ENCODE measurements around the gene CITED4.
A peak's percentile ranks its signal among the peaks of the same experiment; 100 is the strongest.

The CITED4 gene

DNA sequence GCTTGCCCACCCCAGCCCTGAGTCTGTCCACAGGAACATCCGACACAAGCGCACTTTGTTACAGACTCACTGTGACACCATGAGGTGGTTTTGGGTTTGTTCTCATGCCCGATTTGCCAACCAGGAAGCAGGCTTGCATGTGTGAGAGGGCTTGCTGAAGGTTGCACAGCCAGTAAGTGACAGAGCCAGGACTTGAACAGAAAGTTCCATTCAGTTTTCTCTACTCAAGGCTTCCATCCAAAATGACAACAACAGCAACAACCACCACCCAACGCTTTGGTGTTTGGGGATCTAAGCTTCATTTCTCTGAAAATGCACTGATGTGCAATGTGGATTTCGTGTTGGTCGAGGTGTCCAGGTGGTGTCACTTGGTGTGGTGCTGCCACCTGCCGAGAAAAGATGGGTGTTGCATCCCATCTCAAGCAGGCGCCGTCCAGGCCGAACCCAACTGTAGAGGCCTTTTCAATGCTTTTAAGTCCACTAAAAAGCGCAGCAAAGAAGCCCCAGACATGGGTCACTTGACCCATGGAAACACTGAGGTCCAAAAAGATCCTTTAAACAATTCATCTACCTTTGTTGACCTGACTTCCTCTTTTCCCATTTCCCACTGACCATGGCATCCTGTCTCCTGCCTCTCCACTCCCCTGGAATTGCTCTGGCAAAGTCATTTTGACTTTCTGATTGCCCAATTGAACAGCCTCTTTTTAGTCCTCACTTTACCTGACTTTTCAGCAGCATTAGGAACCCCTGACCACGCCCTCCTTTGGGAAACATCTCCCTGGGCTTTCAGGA is 12.2 kb downstream of the CITED4 start:
- peak; percentile 27 for DNase-seq (ENCODE audit: low read depth)
- in situ Hi-C loops (cut with HindIII; ENCODE audit: low sequenced_read_pairs), result loop anchor here (5.0 kb wide), 2 partner anchors 83 to 107 kb away; no protein-coding TSS in a partner anchor
- H3K4me3 ChIP-seq (ENCODE audit: low read depth, low read length), result no peak overlapping the region
- peak; percentile 86 for TF ChIP-seq CTCF (IDR thresholded peaks at IDR 0.05; ENCODE audit: low read depth, low read length, missing control alignments)

DNA sequence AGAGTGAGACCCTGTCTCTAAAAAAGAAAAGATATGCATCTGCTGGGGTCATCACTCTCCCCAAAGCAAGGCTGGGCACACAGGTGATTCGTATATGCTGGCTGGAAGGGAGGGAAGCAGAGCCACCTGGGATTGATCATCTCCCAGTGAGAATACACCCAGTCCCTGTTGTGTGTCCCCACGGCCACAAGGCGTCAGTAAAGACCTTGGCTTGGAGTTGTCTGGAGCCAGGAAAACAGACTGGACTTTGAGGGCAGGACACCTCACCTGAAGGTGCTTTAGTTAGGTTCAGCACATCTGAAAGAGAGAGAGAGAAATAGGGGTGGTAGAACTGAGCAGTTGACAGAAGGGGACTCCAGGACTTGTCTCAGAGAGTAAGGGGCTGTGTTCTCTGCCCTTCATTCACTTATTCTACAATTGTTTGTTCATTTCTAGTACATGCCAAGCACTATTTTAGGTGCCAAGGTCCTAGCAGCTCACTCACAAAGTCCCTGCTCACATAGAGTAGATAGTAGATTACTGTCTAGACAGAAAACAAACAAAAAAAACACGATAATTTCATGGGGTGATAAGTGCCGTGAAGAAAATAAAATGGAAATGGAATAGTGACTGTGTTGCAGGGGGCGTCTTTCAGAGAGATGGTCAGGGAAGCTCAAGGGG is 13.5 kb downstream of the CITED4 start:
- peak; percentile 96 for TF ChIP-seq CTCF (IDR thresholded peaks at IDR 0.05; ENCODE audit: low read depth, low read length, missing control alignments)
- H3K4me3 ChIP-seq (ENCODE audit: low read depth, low read length), result no peak overlapping the region
- DNase-seq (ENCODE audit: low read depth), result peak; percentile 49
- in situ Hi-C loops (cut with HindIII; ENCODE audit: low sequenced_read_pairs), result no loop called here

GRCh38 chr1:40847023-40847745 is 15.0 kb downstream of the CITED4 start:
- TF ChIP-seq CTCF (IDR thresholded peaks at IDR 0.05; ENCODE audit: low read depth, low read length, missing control alignments), result no peak
- in situ Hi-C loops (cut with HindIII; ENCODE audit: low sequenced_read_pairs), result no loop called here
- no peak for DNase-seq (ENCODE audit: low read depth)
- no peak overlapping the region for H3K4me3 ChIP-seq (ENCODE audit: low read depth, low read length)

- no peak overlapping the region for H3K4me3 ChIP-seq (ENCODE audit: low read depth, low read length)
- TF ChIP-seq CTCF (IDR thresholded peaks at IDR 0.05; ENCODE audit: low read depth, low read length, missing control alignments), result no peak
- in situ Hi-C loops (cut with HindIII; ENCODE audit: low sequenced_read_pairs), result no loop called here
- no peak for DNase-seq (ENCODE audit: low read depth)
These were observed 16.3 kb downstream of the CITED4 start for GRCh38 chr1:40845895-40846294.

DNA sequence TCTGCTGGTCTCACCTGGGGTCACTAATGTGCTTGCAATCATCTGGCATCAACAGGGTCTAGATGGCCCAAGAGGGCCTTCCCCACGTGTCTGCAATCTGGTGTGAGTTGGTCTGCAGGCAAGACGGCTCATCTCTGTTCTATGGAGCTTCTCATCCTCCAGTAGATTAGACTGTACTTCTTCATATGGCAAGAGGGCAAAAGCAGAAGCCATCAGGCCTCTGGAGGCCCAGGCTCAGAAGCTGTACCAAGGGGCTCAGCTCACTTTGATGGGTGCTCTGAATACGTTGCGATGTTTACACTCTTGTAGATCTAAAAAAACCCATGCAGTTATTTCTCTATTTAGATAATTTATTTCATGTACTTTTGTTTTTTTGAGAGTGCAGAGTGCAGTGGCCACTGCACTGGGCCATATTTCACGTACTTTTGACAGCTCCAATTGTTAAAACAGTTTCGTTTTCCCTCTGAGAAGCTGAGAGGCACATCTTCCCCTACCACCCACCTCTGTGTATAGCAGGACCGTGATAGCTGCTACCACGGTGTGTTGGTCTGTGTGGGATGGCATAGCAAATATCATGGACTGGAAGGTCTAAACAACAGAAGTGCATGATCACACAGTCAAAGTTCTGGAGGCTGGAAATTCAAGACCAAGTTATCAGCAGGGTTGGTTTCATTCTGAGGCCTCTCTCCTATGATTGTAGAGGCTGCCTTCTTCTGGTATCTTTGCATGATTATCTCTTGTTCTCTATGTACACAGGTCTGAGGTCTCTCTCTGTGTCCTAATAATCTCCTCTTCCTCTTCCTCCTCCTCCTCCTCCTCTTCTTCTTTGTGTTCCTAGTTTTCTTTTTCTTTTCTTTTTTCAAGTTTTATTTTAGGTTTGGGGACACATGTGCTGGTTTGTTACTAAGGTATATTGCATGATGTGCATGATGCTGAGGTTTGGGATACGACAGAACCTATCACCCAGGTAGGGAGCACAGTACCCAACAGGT is 17.0 kb downstream of the CITED4 start:
- no peak for TF ChIP-seq CTCF (IDR thresholded peaks at IDR 0.05; ENCODE audit: low read depth, low read length, missing control alignments)
- in situ Hi-C loops (cut with HindIII; ENCODE audit: low sequenced_read_pairs), result no loop called here
- H3K4me3 ChIP-seq (ENCODE audit: low read depth, low read length), result no peak overlapping the region
- DNase-seq (ENCODE audit: low read depth), result no peak
